Heart right ventricle (tissue), 16 donors: ENCODE measurements around the gene CATSPERD. TPM values are rescaled to one million over a fixed set of nuclear protein-coding genes. Genes with fewer than 3 reads are reported as not detected.
A peak's percentile ranks its signal among the peaks of the same experiment; 100 is the strongest.

Experiments
- ATAC-seq, 8 donors: fragments of 200-7000 bp; cut with Tn5 transposase; one replicate each; pipeline ENCODE4 v1.9.1; 2020; ENCODE audit warnings: mild to moderate bottlenecking in 8 of 8, moderate library complexity in 8 of 8, moderate number of reproducible peaks in 1 of 8
- DNase-seq, 2 donors: peaks; one replicate each; pipeline ENCODE4 v3.0.0-alpha.2; 2020
- H3K27ac ChIP-seq, 10 donors: fragments of 200-600 bp; sonication (generic) in 2 of 10; one replicate each; pipeline versions ENCODE4 v1.5.0 to v1.8.0; 2020 to 2022; ENCODE audit warnings: mild to moderate bottlenecking in 3 of 10
- H3K27me3 ChIP-seq, 7 donors: fragments of 200-600 bp; one replicate each; pipeline ENCODE4 v1.8.0; 2021 to 2022; ENCODE audit warnings: mild to moderate bottlenecking in 2 of 7
- H3K36me3 ChIP-seq, 9 donors: fragments of 200-600 bp; sonication (generic) in 1 of 9; one replicate each; pipeline versions ENCODE4 v1.5.0 to v1.8.0; 2020 to 2022; ENCODE audit warnings: mild to moderate bottlenecking in 2 of 9
- H3K4me1 ChIP-seq, 9 donors: fragments of 200-600 bp; sonication (generic) in 1 of 9; one replicate each; pipeline versions ENCODE4 v1.5.0 to v1.8.0; 2020 to 2022; ENCODE audit warnings: mild to moderate bottlenecking in 4 of 9
- H3K4me3 ChIP-seq, 10 donors: fragments of 200-600 bp; sonication (generic) in 2 of 10; one replicate each; pipeline versions ENCODE4 v1.5.0 to v1.8.0; 2020 to 2022; ENCODE audit warnings: mild to moderate bottlenecking in 7 of 10, moderate library complexity in 2 of 10
- H3K9me3 ChIP-seq, 11 donors: fragments of 200-600 bp in 10 of 11; sonication (generic) in 2 of 11; one replicate each; pipeline versions ENCODE4 v1.5.0 to v1.8.0; 2013 to 2022; ENCODE audit warnings: mild to moderate bottlenecking in 2 of 11, control low read depth in 1 of 11, moderate library complexity in 1 of 11
- WGBS, 2 donors: extraction: QIAGEN DNeasy Blood & Tissue Kit; methylation state at CpG; one replicate each; pipeline ENCODE4 v1.1.7; 2013; ENCODE audit warnings: inconsistent platforms in 1 of 2; 5-methylcytosine and 5-hydroxymethylcytosine counted together
- intact Hi-C, 10 donors: fragments of 100-400 bp; cut with DNase I; formaldehyde crosslinking; loops; one replicate each; pipeline versions ENCODE4 v1.11.1 to v1.14.2; 2022
- polyA plus RNA-seq, 2 donors: library from polyadenylated mRNA; stranded (reverse); fragments of 200-250 nt; gene quantifications; one replicate each; pipeline ENCODE4 v1.2.3, GENCODE V29; 2013
- total RNA-seq, 10 donors: library from RNA; stranded (reverse); fragmentation: NEBNext Ultra II Directional in 3 of 10; extraction: Animal tissue kit (Norgen Biotek cat#: 25700) in 3 of 10; gene quantifications; one replicate each; pipeline versions ENCODE4 v1.2.1 to v1.2.4, GENCODE V29; 2021 to 2023
- TF ChIP-seq, protein P1 (sequence below), 9 donors: fragments of 200-600 bp; sonication (generic) in 2 of 9; IDR thresholded peaks; one replicate each; pipeline versions ENCODE4 v1.5.0 to v1.8.0; 2021 to 2022; ENCODE audit warnings: antibody characterized with exemption in 9 of 9, mild to moderate bottlenecking in 5 of 9, moderate library complexity in 1 of 9
- donor health status: Arrhythmogenic right ventricular cardiomyopathy.
- donor health status: ischemic (EF 13 %, LVEDD 7.1; RV severe dilation, severe dysfunction).
- donor health status: healthy with polysubstance abuse.
- donor health status: DM: no; HTN: yes; CAD: no.
- donor health status: DM: no; HTN: no; CAD: no.
- donor health status: ischemic (EF 25% LVEDD 6.9; RV normal size, moderate dysfunction).
- donor health status: ischemic (EF 25% LVEDD 5.7; RV mildly dilated, moderate dysfunction).
- donor health status: healthy.
- donor health status: DM: yes; HTN: yes; CAD: no.
- donor health status: Ischemic cardiomyopathy.
- donor health status: ischemic (EF 35%, LVEDD 5.7; RV mildly dilated, moderate dysfunction).
- donor health status: nonischemic (EF 11% LVEDD 7.7; RV severe dilation, severe dysfunction).
- donor health status: DM: yes; HTN: yes; CAD: no.
- donor health status: PGD.
- donor health status: ischemic (EF 29% LVEDD 5.4; RV normal size, mild dysfunction).
- donor health status: nonischemic (EF 23%, LVEDD 6.1; RV moderate dilation, normal function).

CATSPERD gene
- total and polyA plus RNA-seq, 12 donors = not detected

DNA sequence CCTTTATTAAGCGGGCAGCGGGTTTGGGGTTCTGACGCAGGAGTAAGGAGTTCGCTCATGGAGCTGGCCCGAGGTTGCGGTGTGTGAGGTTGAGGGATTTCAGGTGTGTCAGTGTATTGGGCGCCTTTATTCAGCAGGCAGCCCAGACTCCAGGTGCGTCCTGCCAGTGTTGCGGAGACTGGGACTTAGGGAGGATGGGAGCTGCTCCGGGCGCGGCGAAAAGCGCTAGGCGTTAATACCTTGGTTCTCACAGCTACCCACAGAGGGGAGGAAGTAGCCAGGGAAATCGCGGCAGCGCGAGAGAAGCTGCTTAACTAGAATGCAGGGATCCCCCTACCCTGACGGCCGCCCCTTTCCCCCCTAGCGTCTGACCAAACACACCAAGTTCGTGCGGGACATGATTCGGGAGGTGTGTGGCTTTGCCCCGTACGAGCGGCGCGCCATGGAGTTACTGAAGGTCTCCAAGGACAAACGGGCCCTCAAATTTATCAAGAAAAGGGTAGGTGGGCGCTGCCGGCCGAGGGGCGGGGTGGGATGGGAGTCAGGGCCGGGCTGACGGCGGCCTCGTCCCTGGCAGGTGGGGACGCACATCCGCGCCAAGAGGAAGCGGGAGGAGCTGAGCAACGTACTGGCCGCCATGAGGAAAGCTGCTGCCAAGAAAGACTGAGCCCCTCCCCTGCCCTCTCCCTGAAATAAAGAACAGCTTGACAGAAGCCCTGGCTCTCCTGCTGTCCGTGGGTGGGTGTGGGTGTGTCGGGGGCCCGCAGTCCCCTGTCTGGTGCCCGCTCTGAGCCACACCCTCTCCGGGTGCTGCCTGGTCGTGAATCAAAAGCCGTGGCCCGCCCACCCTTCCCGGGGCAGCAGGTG is 29.2 kb upstream of the CATSPERD start:
- Histone ChIP-seq H3K36me3 (peaks cover 7 to 50% (median 43%) of the 10 kb centered on the region in 9 donors), H3K27ac (peak overlapping the region; percentile 60 to 97 (median 88)), H3K4me1 (peaks cover 7 to 46% (median 35%) of the 10 kb centered on the region in 9 donors), H3K9me3 (no peaks in the 10 kb centered on the region), H3K27me3 (no peaks in the 10 kb centered on the region), H3K4me3 (peak overlapping the region; percentile 64 to 98 (median 80))
- WGBS, 2 donors = 6 to 7% methylated on average over 54 of the region's 54 CpGs
- DNase-seq (peak; percentile 70 to 81), ATAC-seq (peak; percentile 4 to 62 (median 42))
- intact Hi-C loops = loop anchor here in 3 of 10 donors (2.0 kb wide), 2 partner anchors 24 to 30 kb away; partner anchors contain the start of genes CATSPERD (in 2 of the 3) and LONP1 (in 2 of the 3)
- TF ChIP-seq, protein P1, sequence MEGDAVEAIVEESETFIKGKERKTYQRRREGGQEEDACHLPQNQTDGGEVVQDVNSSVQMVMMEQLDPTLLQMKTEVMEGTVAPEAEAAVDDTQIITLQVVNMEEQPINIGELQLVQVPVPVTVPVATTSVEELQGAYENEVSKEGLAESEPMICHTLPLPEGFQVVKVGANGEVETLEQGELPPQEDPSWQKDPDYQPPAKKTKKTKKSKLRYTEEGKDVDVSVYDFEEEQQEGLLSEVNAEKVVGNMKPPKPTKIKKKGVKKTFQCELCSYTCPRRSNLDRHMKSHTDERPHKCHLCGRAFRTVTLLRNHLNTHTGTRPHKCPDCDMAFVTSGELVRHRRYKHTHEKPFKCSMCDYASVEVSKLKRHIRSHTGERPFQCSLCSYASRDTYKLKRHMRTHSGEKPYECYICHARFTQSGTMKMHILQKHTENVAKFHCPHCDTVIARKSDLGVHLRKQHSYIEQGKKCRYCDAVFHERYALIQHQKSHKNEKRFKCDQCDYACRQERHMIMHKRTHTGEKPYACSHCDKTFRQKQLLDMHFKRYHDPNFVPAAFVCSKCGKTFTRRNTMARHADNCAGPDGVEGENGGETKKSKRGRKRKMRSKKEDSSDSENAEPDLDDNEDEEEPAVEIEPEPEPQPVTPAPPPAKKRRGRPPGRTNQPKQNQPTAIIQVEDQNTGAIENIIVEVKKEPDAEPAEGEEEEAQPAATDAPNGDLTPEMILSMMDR (IDR thresholded peaks at IDR 0.05) = no peak

DNA sequence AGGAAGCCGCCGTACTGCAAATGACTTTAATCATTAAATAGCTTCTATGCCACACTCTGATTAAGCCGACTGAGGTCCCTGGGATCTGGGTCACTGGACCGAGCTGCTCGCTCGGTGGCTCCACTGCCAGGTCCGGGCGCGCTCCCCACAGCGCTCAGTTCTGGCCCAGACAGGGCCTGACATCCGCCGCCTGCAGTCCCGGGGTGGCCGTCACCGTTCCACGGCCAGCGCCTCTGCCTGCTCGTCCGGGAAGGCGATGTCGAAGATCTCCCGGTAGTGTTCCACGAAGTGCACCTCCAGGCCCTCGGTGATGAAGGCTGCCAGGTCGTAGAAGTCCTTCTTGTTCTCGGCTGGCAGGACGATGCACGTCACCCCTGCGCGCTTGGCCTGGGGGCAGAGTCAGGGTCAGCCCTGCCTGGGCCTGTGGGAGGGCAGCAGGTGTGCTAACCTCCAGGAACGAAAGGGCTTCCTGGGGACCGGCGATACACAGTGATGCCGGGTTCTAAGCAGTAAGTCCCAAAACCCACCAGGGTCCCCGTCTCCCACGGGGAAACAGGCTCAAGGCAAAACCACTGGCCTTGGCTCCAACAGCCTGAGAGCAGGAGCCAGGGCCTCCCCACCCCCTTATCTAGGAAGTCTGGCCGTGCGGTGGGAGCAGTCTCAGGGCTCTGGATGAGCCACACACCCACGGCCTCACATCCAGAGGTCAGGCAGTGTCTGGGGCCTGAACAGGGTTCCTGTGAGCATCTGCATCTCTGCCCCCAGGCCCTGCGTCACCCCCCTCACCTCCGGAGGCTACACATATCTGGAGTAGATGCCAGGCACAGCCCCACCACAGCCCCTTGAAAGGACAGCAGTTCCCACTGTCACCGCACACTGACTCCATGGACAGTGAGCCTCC is 28.4 kb upstream of the CATSPERD start:
- Histone ChIP-seq H3K27me3 (no peaks in the 10 kb centered on the region), H3K4me1 (peaks cover 7 to 39% (median 31%) of the 10 kb centered on the region in 9 donors), H3K27ac (peak overlapping the region in 9 of 10 donors; percentile 79 to 97 (median 89)), H3K4me3 (peak overlapping the region in 8 of 10 donors; percentile 64 to 98 (median 80)), H3K36me3 (peaks cover 7 to 59% (median 52%) of the 10 kb centered on the region in 9 donors), H3K9me3 (no peaks in the 10 kb centered on the region)
- TF ChIP-seq, protein P1 (IDR thresholded peaks at IDR 0.05) = no peak
- intact Hi-C loops = loop anchor here in 3 of 10 donors (2.0 kb wide), 2 partner anchors 23 to 29 kb away; partner anchors contain the start of genes CATSPERD (in 2 of the 3) and LONP1 (in 2 of the 3)
- WGBS, 2 donors = 57 to 62% methylated on average over 42 of the region's 42 CpGs
- ATAC-seq (no peak), DNase-seq (peak in 1 of 2 donors; percentile 26)

DNA sequence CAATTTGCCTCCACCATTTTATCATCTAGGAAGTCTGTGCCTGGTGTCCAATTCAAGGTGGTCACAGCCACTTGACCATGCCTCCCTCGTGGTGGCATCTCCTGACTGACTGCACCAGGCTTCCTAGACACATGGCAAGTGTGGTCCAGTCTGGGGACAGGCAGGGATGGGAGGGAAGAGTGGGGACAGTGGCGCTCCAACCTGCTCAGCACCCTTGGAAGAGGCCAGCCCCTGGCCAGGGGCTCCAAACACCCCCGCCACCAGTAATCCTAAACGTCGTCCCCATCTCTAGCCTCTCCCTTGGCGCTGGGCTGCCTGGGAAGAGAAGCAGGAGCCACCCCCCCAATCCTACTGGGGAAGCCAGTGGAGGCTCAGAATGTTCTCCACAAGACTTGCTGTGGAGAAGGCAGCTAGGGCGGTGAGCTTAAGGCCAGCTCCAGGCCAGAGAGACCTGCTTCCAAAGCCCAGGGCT is 27.7 kb upstream of the CATSPERD start:
- TF ChIP-seq, protein P1 (IDR thresholded peaks at IDR 0.05) = no peak
- H3K4me1 ChIP-seq = peaks cover 7 to 33% (median 25%) of the 10 kb centered on the region in 9 donors
- 73 to 74% methylated on average over 7 of the region's 7 CpGs for WGBS, 2 donors
- DNase-seq = no peak
- H3K27ac ChIP-seq = peak overlapping the region in 2 of 10 donors; percentile 11 to 15
- intact Hi-C loops = no loop called here
- no peak overlapping the region for H3K4me3 ChIP-seq
- H3K27me3 ChIP-seq = no peaks in the 10 kb centered on the region
- H3K36me3 ChIP-seq = peaks cover 7 to 63% (median 53%) of the 10 kb centered on the region in 9 donors
- H3K9me3 ChIP-seq = no peaks in the 10 kb centered on the region
- no peak for ATAC-seq
